Right lobe of liver (tissue), 6 donors: ENCODE results near the gene RARS1. TPM values are rescaled to one million over a fixed set of nuclear protein-coding genes. Genes with fewer than 3 reads are reported as not detected.

Source experiments
- ATAC-seq, 4 donors: fragments of 200-7000 bp; cut with Tn5 transposase; one replicate each; pipeline ENCODE4 v1.9.1; 2020; ENCODE audit warnings: mild to moderate bottlenecking in 4 of 4, moderate library complexity in 4 of 4
- DNase-seq, 3 donors: peaks; one replicate each; pipeline ENCODE4 v3.0.0-alpha.2; 2020
- H3K27ac ChIP-seq, 3 donors: fragments of 200-600 bp; one replicate each; pipeline ENCODE4 v1.8.0; 2022
- H3K27me3 ChIP-seq, 2 donors: fragments of 200-600 bp; one replicate each; pipeline ENCODE4 v1.8.0; 2022
- H3K36me3 ChIP-seq, 4 donors: fragments of 200-600 bp; sonication (generic) in 1 of 4; one replicate each; pipeline versions ENCODE4 v1.5.1 to v1.8.0; 2017 to 2022; ENCODE audit warnings: control low read depth in 1 of 4
- H3K4me1 ChIP-seq, 4 donors: fragments of 200-600 bp; sonication (generic) in 1 of 4; one replicate each; pipeline versions ENCODE4 v1.5.1 to v1.8.0; 2017 to 2022; ENCODE audit warnings: control low read depth in 1 of 4
- H3K4me3 ChIP-seq, 3 donors: fragments of 200-600 bp; one replicate each; pipeline ENCODE4 v1.8.0; 2022
- H3K9me3 ChIP-seq, 4 donors: fragments of 200-600 bp; sonication (generic) in 1 of 4; one replicate each; pipeline versions ENCODE4 v1.5.1 to v1.8.0; 2017 to 2022; ENCODE audit warnings: control low read depth in 1 of 4
- CTCF ChIP-seq, 4 donors: fragments of 200-600 bp in 3 of 4; fragments of 450-650 bp in 1 of 4; IDR thresholded peaks; one replicate each; pipeline versions ENCODE4 v1.5.1 to v1.8.0; 2016 to 2022; ENCODE audit warnings: antibody characterized with exemption in 4 of 4, mild to moderate bottlenecking in 2 of 4
- POLR2A ChIP-seq: fragments of 450-650 bp; IDR thresholded peaks from one replicate; pipeline ENCODE4 v1.6.1; 2017; ENCODE audit warnings: antibody characterized with exemption, mild to moderate bottlenecking
- WGBS: methylation state at CpG from one replicate; pipeline ENCODE4 v1.1.6; 2018; ENCODE audit warnings: low coverage, low lambda C conversion rate; ENCODE audit not compliant: insufficient coverage; ENCODE audit errors: missing lambda C conversion rate; 5-methylcytosine and 5-hydroxymethylcytosine counted together
- intact Hi-C, 2 donors: fragments of 100-400 bp; cut with DNase I; formaldehyde crosslinking; loops; one replicate each; pipeline versions ENCODE4 v1.11.2 to v1.14.1; 2022
- long read RNA-seq: library from polyadenylated mRNA; unstranded; transcript quantifications from one replicate; pipeline ENCODE4 v2.0.0, GENCODE V29; 2019
- total RNA-seq, 6 experiments: library from RNA; depleted of rRNA in 2 of 6; stranded (reverse); fragments of >200 nt in 2 of 6; fragmentation: NEBNext Ultra II Directional in 3 of 6; extraction: Animal tissue kit (Norgen Biotek cat#: 25700) in 3 of 6; gene quantifications; one replicate each; pipeline versions ENCODE4 v1.1.0 to v1.2.4, GENCODE V29; 2016 to 2023
- donor health status: DM: no; HTN: yes; CAD: no.
- donor health status: DM: no; HTN: no; CAD: no.
- donor health status: DM: no; HTN: no; CAD: no.
- donor health status: DM: no; HTN: yes; CAD: no.
- donor health status: DM: no; HTN: yes; CAD: no.

RARS1 gene
- 10 to 100 TPM; 25.7 to 41.1 (median 38.9) TPM for total RNA-seq
- long read RNA-seq, partial matches to known transcripts: 2 of 8 reads
- long read RNA-seq, other reads (novel, unspliced or antisense): 2 of 8 reads

DNA sequence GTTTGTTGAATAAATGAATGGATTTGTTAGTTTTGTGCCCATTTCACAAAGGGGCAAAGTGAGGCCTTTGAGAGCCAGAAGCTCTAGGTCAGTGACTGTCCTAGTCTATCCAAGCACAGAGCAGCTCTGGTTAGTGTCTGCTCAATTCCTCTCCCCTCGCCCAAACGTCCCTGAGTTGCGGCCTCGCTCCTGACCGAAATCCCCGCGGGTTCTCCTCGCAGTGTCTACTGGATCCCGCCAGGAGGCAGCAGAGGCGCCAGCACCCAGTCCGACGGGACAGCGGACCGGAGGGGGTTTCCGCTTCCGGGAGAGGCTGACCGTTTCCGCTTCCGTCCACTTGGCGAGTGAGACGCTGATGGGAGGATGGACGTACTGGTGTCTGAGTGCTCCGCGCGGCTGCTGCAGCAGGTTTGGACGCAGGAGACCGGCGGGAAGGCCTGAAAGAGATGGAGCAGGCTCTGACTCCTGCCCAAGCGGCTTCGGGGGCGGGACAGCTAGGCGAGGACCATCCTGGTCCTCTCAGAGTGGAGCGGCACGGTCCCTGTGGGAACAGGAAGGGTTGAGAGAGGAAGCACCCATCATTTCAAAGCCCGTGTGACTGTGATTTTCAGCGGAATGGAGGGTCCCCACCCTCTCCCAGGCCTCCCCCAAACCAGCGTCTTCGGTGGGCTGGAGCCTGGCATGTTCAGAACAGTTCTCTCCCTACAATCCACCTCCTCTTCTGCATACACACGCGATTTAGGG lies at the start of gene RARS1:
TSS of gene RARS1 (plus strand) at position 336 of the 744 bp plus-strand sequence. CDS start at position 364, 28 bp downstream.
- Histone ChIP-seq H3K36me3 (peaks cover 0 to 34% (median 14%) of the 10 kb centered on the region in 4 donors), H3K9me3 (no peaks in the 10 kb centered on the region), H3K4me3 (peak within 1 kb of the TSS; percentile 77 to 99 (median 93)), H3K4me1 (peaks cover 0 to 7% (median 4%) of the 10 kb centered on the region in 4 donors), H3K27me3 (no peaks in the 10 kb centered on the region), H3K27ac (peak within 1 kb of the TSS in 2 of 3 donors; percentile 35 to 59)
- ATAC-seq: peak; percentile 100
- intact Hi-C loops: no loop called here
- 0% methylated on average over 11 of the region's 40 CpGs for WGBS
- DNase-seq: peak; percentile 94 to 96 (median 95)
- TF ChIP-seq POLR2A: peak; percentile 63
- TF ChIP-seq CTCF (IDR thresholded peaks at IDR 0.05): peak; percentile 96 to 98 (median 96)

DNA sequence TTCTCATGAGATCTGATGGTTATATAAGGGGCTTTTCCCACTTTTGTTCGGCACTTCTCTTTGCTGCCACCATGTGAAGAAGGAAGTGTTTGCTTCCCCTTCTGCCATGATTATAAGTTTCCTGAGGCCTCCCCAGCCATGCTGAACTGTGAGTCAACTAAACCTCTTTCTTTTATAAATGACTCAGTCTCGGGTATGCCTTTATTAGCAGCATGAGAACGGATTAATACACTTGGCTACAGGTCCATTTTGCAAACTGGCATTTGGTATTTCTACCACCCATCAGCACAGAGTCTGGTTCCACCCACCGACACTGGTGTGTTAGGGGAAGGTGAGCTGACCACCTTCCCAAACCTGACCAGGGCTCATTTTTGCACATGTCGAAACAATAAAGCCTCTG lies 47.9 kb upstream of the RARS1 start:
- Histone ChIP-seq H3K9me3 (no peaks in the 10 kb centered on the region), H3K36me3 (peaks cover 0 to 14% (median 5%) of the 10 kb centered on the region in 4 donors), H3K4me3 (no peak overlapping the region), H3K4me1 (no peaks in the 10 kb centered on the region), H3K27ac (no peak overlapping the region), H3K27me3 (no peaks in the 10 kb centered on the region)
- WGBS: 64% methylated on average over 5 of the region's 5 CpGs
- intact Hi-C loops: loop anchor here in 1 of 2 donors (10.0 kb wide), 1 partner anchor 174 kb away; no protein-coding TSS in a partner anchor
- ATAC-seq: no peak
- TF ChIP-seq POLR2A (no peak), CTCF (IDR thresholded peaks at IDR 0.05) (no peak)
- no peak for DNase-seq

- H3K27me3 ChIP-seq: no peaks in the 10 kb centered on the region
- H3K36me3 ChIP-seq: peaks cover 0 to 15% (median 2%) of the 10 kb centered on the region in 4 donors
- TF ChIP-seq POLR2A (no peak), CTCF (IDR thresholded peaks at IDR 0.05) (no peak)
- H3K4me3 ChIP-seq: no peak overlapping the region
- H3K4me1 ChIP-seq: no peaks in the 10 kb centered on the region
- no peak overlapping the region for H3K27ac ChIP-seq
- DNase-seq: no peak
- intact Hi-C loops: no loop called here
- no peak for ATAC-seq
- no peaks in the 10 kb centered on the region for H3K9me3 ChIP-seq
These were observed 42.7 kb upstream of the RARS1 start for GRCh38 chr5:168443533-168443932.

- Histone ChIP-seq H3K4me1 (no peaks in the 10 kb centered on the region), H3K9me3 (no peaks in the 10 kb centered on the region), H3K27me3 (no peaks in the 10 kb centered on the region), H3K27ac (no peak overlapping the region), H3K36me3 (peaks cover 0 to 15% (median 2%) of the 10 kb centered on the region in 4 donors), H3K4me3 (no peak overlapping the region)
- intact Hi-C loops: no loop called here
- ATAC-seq (peak in 2 of 4 donors; percentile 10 to 32), DNase-seq (no peak)
- no peak for TF ChIP-seq CTCF (IDR thresholded peaks at IDR 0.05)
- no peak for TF ChIP-seq POLR2A
- 78% methylated on average over 3 of the region's 4 CpGs for WGBS
These were observed 42.1 kb upstream of the RARS1 start for GRCh38 chr5:168443950-168444700.
